GM12864 (cell line): ENCODE results near the gene SUGT1.

Experiments used
- DNase-seq: peaks from one replicate; pipeline ENCODE4 v3.0.0-alpha.2; 2011; ENCODE audit warnings: low read depth
- H3K4me3 ChIP-seq: 2 replicates; pipeline ENCODE4 v1.5.1; 2011; ENCODE audit warnings: mild to moderate bottlenecking, low read depth, low read length, control low read depth
- CTCF ChIP-seq: IDR thresholded peaks from 2 replicates; pipeline ENCODE4 v1.5.1; 2011; ENCODE audit warnings: low read depth, mild to moderate bottlenecking, moderate library complexity, low read length, control low read depth, inconsistent platforms; ENCODE audit errors: missing control alignments

Gene SUGT1

GRCh38 chr13:52738719-52739467, 86.3 kb downstream of the SUGT1 start:
- H3K4me3 ChIP-seq: no peak overlapping the region
- no peak for DNase-seq
- peak; percentile 51 for TF ChIP-seq CTCF

GRCh38 chr13:52739468-52740071, 86.9 kb downstream of the SUGT1 start, which contains the start of gene CNMD:
Gene CNMD (minus strand): TSS chr13:52739820. CDS start chr13:52739701, 119 bp downstream.
- no peak for DNase-seq
- TF ChIP-seq CTCF: no peak
- no peak within 1 kb of the TSS for H3K4me3 ChIP-seq

GRCh38 chr13:52743569-52743968, 90.9 kb downstream of the SUGT1 start:
- no peak for TF ChIP-seq CTCF
- no peak overlapping the region for H3K4me3 ChIP-seq
- DNase-seq: no peak

GRCh38 chr13:52743988-52744387, 91.4 kb downstream of the SUGT1 start:
- DNase-seq: no peak
- TF ChIP-seq CTCF: no peak
- H3K4me3 ChIP-seq: no peak overlapping the region

- DNase-seq: no peak
- TF ChIP-seq CTCF: no peak
- H3K4me3 ChIP-seq: no peak overlapping the region
Observed at GRCh38 chr13:52744842-52745375, 92.3 kb downstream of the SUGT1 start.

- no peak overlapping the region for H3K4me3 ChIP-seq
- no peak for DNase-seq
- TF ChIP-seq CTCF: no peak
Observed at GRCh38 chr13:52746141-52746540, 93.5 kb downstream of the SUGT1 start.
